Measurements from ENCODE around the gene UFD1.

The UFD1 gene

GRCh38 chr22:19478045-19478900 lies 720 bp downstream of the UFD1 start:
- peak overlapping the region; percentile 96 for H3K4me3 ChIP-seq
- TF ChIP-seq EZH2 (IDR thresholded peaks at IDR 0.05): no peak
- no peak for TF ChIP-seq POLR2AphosphoS5 (IDR thresholded peaks at IDR 0.05; ENCODE audit: borderline replicate concordance, low read depth, low read length)
- no peak for TF ChIP-seq FOXP2 (optimal IDR thresholded peaks at IDR 0.05; ENCODE audit: control extremely low read depth, extremely low read length, insufficient read depth)
- H3K27ac ChIP-seq: no peak overlapping the region
- DNase-seq (ENCODE audit: low read depth, low spot score): no peak
- H3K9me3 ChIP-seq (ENCODE audit: low read depth, low read length): no peaks in the 10 kb centered on the region
- peaks cover 31% of the 10 kb centered on the region; the same call in 1 of the 2 replicates for H3K36me3 ChIP-seq (ENCODE audit: insufficient read depth, low read length)
- peak overlapping the region; percentile 99 for H3K9ac ChIP-seq (ENCODE audit: insufficient read length)

GRCh38 chr22:19477321-19478044 lies 1.5 kb downstream of the UFD1 start:
- no peak overlapping the region for H3K27ac ChIP-seq
- DNase-seq (ENCODE audit: low read depth, low spot score): no peak
- no peaks in the 10 kb centered on the region for H3K9me3 ChIP-seq (ENCODE audit: low read depth, low read length)
- peak overlapping the region; percentile 96 for H3K4me3 ChIP-seq
- H3K9ac ChIP-seq (ENCODE audit: insufficient read length): peak overlapping the region; percentile 99
- TF ChIP-seq FOXP2 (optimal IDR thresholded peaks at IDR 0.05; ENCODE audit: control extremely low read depth, extremely low read length, insufficient read depth): no peak
- no peak for TF ChIP-seq EZH2 (IDR thresholded peaks at IDR 0.05)
- TF ChIP-seq POLR2AphosphoS5 (IDR thresholded peaks at IDR 0.05; ENCODE audit: borderline replicate concordance, low read depth, low read length): no peak
- H3K36me3 ChIP-seq (ENCODE audit: insufficient read depth, low read length): peaks cover 34% of the 10 kb centered on the region; the same call in 1 of the 2 replicates

- TF ChIP-seq EZH2 (IDR thresholded peaks at IDR 0.05): no peak
- no peak for TF ChIP-seq FOXP2 (optimal IDR thresholded peaks at IDR 0.05; ENCODE audit: control extremely low read depth, extremely low read length, insufficient read depth)
- no peak for TF ChIP-seq POLR2AphosphoS5 (IDR thresholded peaks at IDR 0.05; ENCODE audit: borderline replicate concordance, low read depth, low read length)
- H3K36me3 ChIP-seq (ENCODE audit: insufficient read depth, low read length): peaks cover 42% of the 10 kb centered on the region; the same call in 1 of the 2 replicates
- no peaks in the 10 kb centered on the region for H3K9me3 ChIP-seq (ENCODE audit: low read depth, low read length)
- no peak overlapping the region for H3K27ac ChIP-seq
- no peak for DNase-seq (ENCODE audit: low read depth, low spot score)
- H3K9ac ChIP-seq (ENCODE audit: insufficient read length): no peak overlapping the region
- H3K4me3 ChIP-seq: no peak overlapping the region
Measured at GRCh38 chr22:19476023-19476422, 3.0 kb downstream of the UFD1 start.

- Histone ChIP-seq H3K27ac (no peak overlapping the region), H3K9me3 (ENCODE audit: low read depth, low read length) (no peaks in the 10 kb centered on the region), H3K4me3 (no peak overlapping the region), H3K36me3 (ENCODE audit: insufficient read depth, low read length) (peaks cover 66% of the 10 kb centered on the region; the same call in 1 of the 2 replicates), H3K9ac (ENCODE audit: insufficient read length) (no peak overlapping the region)
- no peak for DNase-seq (ENCODE audit: low read depth, low spot score)
- TF ChIP-seq EZH2 (IDR thresholded peaks at IDR 0.05): no peak
- TF ChIP-seq POLR2AphosphoS5 (IDR thresholded peaks at IDR 0.05; ENCODE audit: borderline replicate concordance, low read depth, low read length): no peak
- TF ChIP-seq FOXP2 (optimal IDR thresholded peaks at IDR 0.05; ENCODE audit: control extremely low read depth, extremely low read length, insufficient read depth): no peak
Measured at GRCh38 chr22:19473578-19473977, 5.4 kb downstream of the UFD1 start.

- Histone ChIP-seq H3K36me3 (ENCODE audit: insufficient read depth, low read length) (peaks cover 80% of the 10 kb centered on the region), H3K9ac (ENCODE audit: insufficient read length) (no peak overlapping the region)
Measured at GRCh38 chr22:19472233-19472632, 6.8 kb downstream of the UFD1 start.

GRCh38 chr22:19471572-19471971 lies 7.4 kb downstream of the UFD1 start:
- Histone ChIP-seq H3K9me3 (ENCODE audit: low read depth, low read length) (no peaks in the 10 kb centered on the region), H3K27ac (no peak overlapping the region), H3K4me3 (no peak overlapping the region), H3K36me3 (ENCODE audit: insufficient read depth, low read length) (peaks cover 86% of the 10 kb centered on the region), H3K9ac (ENCODE audit: insufficient read length) (no peak overlapping the region)
- no peak for TF ChIP-seq EZH2 (IDR thresholded peaks at IDR 0.05)
- TF ChIP-seq POLR2AphosphoS5 (IDR thresholded peaks at IDR 0.05; ENCODE audit: borderline replicate concordance, low read depth, low read length): no peak
- TF ChIP-seq FOXP2 (optimal IDR thresholded peaks at IDR 0.05; ENCODE audit: control extremely low read depth, extremely low read length, insufficient read depth): no peak
- DNase-seq (ENCODE audit: low read depth, low spot score): no peak

More at GRCh38 chr22:19472233-19472632, 6.8 kb downstream of the UFD1 start:
- TF ChIP-seq POLR2AphosphoS5 (IDR thresholded peaks at IDR 0.05; ENCODE audit: borderline replicate concordance, low read depth, low read length): no peak
- TF ChIP-seq EZH2 (IDR thresholded peaks at IDR 0.05): no peak
- TF ChIP-seq FOXP2 (optimal IDR thresholded peaks at IDR 0.05; ENCODE audit: control extremely low read depth, extremely low read length, insufficient read depth): no peak
- Histone ChIP-seq H3K4me3 (no peak overlapping the region), H3K9me3 (ENCODE audit: low read depth, low read length) (no peaks in the 10 kb centered on the region), H3K27ac (no peak overlapping the region)
- DNase-seq (ENCODE audit: low read depth, low spot score): no peak

GRCh38 chr22:19470010-19470409 lies 9.0 kb downstream of the UFD1 start:
- DNase-seq (ENCODE audit: low read depth, low spot score): no peak
- Histone ChIP-seq H3K9me3 (ENCODE audit: low read depth, low read length) (no peaks in the 10 kb centered on the region), H3K36me3 (ENCODE audit: insufficient read depth, low read length) (peaks cover 94% of the 10 kb centered on the region), H3K9ac (ENCODE audit: insufficient read length) (no peak overlapping the region), H3K4me3 (no peak overlapping the region), H3K27ac (no peak overlapping the region)
- TF ChIP-seq EZH2 (IDR thresholded peaks at IDR 0.05) (no peak), POLR2AphosphoS5 (IDR thresholded peaks at IDR 0.05; ENCODE audit: borderline replicate concordance, low read depth, low read length) (no peak), FOXP2 (optimal IDR thresholded peaks at IDR 0.05; ENCODE audit: control extremely low read depth, extremely low read length, insufficient read depth) (no peak)

- H3K9me3 ChIP-seq (ENCODE audit: low read depth, low read length): no peaks in the 10 kb centered on the region
- no peak overlapping the region for H3K27ac ChIP-seq
- TF ChIP-seq POLR2AphosphoS5 (IDR thresholded peaks at IDR 0.05; ENCODE audit: borderline replicate concordance, low read depth, low read length) (no peak), FOXP2 (optimal IDR thresholded peaks at IDR 0.05; ENCODE audit: control extremely low read depth, extremely low read length, insufficient read depth) (no peak), EZH2 (IDR thresholded peaks at IDR 0.05) (no peak)
- no peak overlapping the region for H3K4me3 ChIP-seq
- DNase-seq (ENCODE audit: low read depth, low spot score): no peak
- H3K9ac ChIP-seq (ENCODE audit: insufficient read length): no peak overlapping the region
- H3K36me3 ChIP-seq (ENCODE audit: insufficient read depth, low read length): peaks cover 96% of the 10 kb centered on the region
Measured at GRCh38 chr22:19469421-19469820, 9.6 kb downstream of the UFD1 start.
